ENCODE data around the gene GET3. TPM values are rescaled to one million over a fixed set of nuclear protein-coding genes. Genes with fewer than 3 reads are reported as not detected.

The GET3 gene
- total and polyA plus RNA-seq, 2 of the 13 experiments (the other 11 are each of a cell fraction or from before 2014, with no cell fraction given): 57.7 to 59.4 TPM

DNA sequence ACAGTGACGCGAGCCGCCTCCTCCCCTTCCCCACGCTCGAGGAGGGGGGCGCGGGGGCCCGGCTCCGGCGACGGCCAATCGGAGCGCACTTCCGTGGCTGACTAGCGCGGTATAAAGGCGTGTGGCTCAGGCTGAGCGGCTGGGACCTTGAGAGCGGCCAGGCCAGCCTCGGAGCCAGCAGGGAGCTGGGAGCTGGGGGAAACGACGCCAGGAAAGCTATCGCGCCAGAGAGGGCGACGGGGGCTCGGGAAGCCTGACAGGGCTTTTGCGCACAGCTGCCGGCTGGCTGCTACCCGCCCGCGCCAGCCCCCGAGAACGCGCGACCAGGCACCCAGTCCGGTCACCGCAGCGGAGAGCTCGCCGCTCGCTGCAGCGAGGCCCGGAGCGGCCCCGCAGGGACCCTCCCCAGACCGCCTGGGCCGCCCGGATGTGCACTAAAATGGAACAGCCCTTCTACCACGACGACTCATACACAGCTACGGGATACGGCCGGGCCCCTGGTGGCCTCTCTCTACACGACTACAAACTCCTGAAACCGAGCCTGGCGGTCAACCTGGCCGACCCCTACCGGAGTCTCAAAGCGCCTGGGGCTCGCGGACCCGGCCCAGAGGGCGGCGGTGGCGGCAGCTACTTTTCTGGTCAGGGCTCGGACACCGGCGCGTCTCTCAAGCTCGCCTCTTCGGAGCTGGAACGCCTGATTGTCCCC lies 54.2 kb downstream of the GET3 start, which contains the start of gene JUNB (continued):
- TF ChIP-seq, protein P1, sequence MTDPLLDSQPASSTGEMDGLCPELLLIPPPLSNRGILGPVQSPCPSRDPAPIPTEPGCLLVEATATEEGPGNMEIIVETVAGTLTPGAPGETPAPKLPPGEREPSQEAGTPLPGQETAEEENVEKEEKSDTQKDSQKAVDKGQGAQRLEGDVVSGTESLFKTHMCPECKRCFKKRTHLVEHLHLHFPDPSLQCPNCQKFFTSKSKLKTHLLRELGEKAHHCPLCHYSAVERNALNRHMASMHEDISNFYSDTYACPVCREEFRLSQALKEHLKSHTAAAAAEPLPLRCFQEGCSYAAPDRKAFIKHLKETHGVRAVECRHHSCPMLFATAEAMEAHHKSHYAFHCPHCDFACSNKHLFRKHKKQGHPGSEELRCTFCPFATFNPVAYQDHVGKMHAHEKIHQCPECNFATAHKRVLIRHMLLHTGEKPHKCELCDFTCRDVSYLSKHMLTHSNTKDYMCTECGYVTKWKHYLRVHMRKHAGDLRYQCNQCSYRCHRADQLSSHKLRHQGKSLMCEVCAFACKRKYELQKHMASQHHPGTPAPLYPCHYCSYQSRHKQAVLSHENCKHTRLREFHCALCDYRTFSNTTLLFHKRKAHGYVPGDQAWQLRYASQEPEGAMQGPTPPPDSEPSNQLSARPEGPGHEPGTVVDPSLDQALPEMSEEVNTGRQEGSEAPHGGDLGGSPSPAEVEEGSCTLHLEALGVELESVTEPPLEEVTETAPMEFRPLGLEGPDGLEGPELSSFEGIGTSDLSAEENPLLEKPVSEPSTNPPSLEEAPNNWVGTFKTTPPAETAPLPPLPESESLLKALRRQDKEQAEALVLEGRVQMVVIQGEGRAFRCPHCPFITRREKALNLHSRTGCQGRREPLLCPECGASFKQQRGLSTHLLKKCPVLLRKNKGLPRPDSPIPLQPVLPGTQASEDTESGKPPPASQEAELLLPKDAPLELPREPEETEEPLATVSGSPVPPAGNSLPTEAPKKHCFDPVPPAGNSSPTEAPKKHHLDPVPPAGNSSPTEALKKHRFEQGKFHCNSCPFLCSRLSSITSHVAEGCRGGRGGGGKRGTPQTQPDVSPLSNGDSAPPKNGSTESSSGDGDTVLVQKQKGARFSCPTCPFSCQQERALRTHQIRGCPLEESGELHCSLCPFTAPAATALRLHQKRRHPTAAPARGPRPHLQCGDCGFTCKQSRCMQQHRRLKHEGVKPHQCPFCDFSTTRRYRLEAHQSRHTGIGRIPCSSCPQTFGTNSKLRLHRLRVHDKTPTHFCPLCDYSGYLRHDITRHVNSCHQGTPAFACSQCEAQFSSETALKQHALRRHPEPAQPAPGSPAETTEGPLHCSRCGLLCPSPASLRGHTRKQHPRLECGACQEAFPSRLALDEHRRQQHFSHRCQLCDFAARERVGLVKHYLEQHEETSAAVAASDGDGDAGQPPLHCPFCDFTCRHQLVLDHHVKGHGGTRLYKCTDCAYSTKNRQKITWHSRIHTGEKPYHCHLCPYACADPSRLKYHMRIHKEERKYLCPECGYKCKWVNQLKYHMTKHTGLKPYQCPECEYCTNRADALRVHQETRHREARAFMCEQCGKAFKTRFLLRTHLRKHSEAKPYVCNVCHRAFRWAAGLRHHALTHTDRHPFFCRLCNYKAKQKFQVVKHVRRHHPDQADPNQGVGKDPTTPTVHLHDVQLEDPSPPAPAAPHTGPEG (CRISPR knock-in tag; IDR thresholded peaks at IDR 0.05): peak; percentile 51; the same call in 1 of the 2 replicates
- TF ChIP-seq, protein P2, sequence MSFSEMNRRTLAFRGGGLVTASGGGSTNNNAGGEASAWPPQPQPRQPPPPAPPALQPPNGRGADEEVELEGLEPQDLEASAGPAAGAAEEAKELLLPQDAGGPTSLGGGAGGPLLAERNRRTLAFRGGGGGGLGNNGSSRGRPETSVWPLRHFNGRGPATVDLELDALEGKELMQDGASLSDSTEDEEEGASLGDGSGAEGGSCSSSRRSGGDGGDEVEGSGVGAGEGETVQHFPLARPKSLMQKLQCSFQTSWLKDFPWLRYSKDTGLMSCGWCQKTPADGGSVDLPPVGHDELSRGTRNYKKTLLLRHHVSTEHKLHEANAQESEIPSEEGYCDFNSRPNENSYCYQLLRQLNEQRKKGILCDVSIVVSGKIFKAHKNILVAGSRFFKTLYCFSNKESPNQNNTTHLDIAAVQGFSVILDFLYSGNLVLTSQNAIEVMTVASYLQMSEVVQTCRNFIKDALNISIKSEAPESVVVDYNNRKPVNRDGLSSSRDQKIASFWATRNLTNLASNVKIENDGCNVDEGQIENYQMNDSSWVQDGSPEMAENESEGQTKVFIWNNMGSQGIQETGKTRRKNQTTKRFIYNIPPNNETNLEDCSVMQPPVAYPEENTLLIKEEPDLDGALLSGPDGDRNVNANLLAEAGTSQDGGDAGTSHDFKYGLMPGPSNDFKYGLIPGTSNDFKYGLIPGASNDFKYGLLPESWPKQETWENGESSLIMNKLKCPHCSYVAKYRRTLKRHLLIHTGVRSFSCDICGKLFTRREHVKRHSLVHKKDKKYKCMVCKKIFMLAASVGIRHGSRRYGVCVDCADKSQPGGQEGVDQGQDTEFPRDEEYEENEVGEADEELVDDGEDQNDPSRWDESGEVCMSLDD (CRISPR knock-in tag; IDR thresholded peaks at IDR 0.05; ENCODE audit: borderline replicate concordance): 0 out of 2 replicates have a peak, but pooled peaks have one; percentile 10
- TF ChIP-seq, protein P3, sequence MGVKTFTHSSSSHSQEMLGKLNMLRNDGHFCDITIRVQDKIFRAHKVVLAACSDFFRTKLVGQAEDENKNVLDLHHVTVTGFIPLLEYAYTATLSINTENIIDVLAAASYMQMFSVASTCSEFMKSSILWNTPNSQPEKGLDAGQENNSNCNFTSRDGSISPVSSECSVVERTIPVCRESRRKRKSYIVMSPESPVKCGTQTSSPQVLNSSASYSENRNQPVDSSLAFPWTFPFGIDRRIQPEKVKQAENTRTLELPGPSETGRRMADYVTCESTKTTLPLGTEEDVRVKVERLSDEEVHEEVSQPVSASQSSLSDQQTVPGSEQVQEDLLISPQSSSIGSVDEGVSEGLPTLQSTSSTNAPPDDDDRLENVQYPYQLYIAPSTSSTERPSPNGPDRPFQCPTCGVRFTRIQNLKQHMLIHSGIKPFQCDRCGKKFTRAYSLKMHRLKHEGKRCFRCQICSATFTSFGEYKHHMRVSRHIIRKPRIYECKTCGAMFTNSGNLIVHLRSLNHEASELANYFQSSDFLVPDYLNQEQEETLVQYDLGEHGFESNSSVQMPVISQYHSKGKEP (CRISPR knock-in tag; IDR thresholded peaks at IDR 0.05): peak; percentile 78; the same call in 1 of the 2 replicates
- TF ChIP-seq SRY (CRISPR knock-in tag; IDR thresholded peaks at IDR 0.05) (peak; percentile 96), ZNF781 (CRISPR knock-in tag; IDR thresholded peaks at IDR 0.05; ENCODE audit: borderline replicate concordance, not compliant biosample characterization) (no peak), BRCA1 (CRISPR knock-in tag; IDR thresholded peaks at IDR 0.05) (no peak; the same call in 1 of the 2 replicates), SMAD1 (CRISPR knock-in tag; IDR thresholded peaks at IDR 0.05; ENCODE audit: borderline replicate concordance, low read depth) (no peak), SIN3A (IDR thresholded peaks at IDR 0.05; ENCODE audit: borderline replicate concordance, low read depth, low read length) (peak; percentile 78), EED (CRISPR knock-in tag; IDR thresholded peaks at IDR 0.05) (peak; percentile 80; the same call in 1 of the 2 replicates), ZNF550 (CRISPR knock-in tag; IDR thresholded peaks at IDR 0.05; ENCODE audit: borderline replicate concordance) (no peak; the same call in 1 of the 2 replicates), LRRFIP1 (CRISPR knock-in tag; conservative IDR thresholded peaks at IDR 0.05) (no peak; the same call in 1 of the 2 replicates), U2AF1 (optimal IDR thresholded peaks at IDR 0.05; ENCODE audit: low read depth, low read length) (peak; percentile 98), ZNF282 (IDR thresholded peaks at IDR 0.05; ENCODE audit: partially characterized antibody) (no peak), ZNF816 (CRISPR knock-in tag; IDR thresholded peaks at IDR 0.05; ENCODE audit: borderline replicate concordance) (no peak; the same call in 1 of the 2 replicates)

All from HepG2 (cell line).